Measurements from ENCODE around the gene CALM1.
"Not testable (repeated sequence)": the region's sequence is repeated elsewhere in the genome, so short reads cannot be mapped to it uniquely, and the experiment has no call there.

CALM1 gene

GRCh38 chr14:90383731-90384542 is 12.9 kb upstream of the CALM1 start:
- peak; percentile 62 for DNase-seq

- DNase-seq, result no peak
Observed at GRCh38 chr14:90384543-90384911, 12.3 kb upstream of the CALM1 start.

GRCh38 chr14:90386321-90386720 is 10.5 kb upstream of the CALM1 start:
- DNase-seq, result no peak

GRCh38 chr14:90387206-90387760 is 9.5 kb upstream of the CALM1 start:
- DNase-seq, result no peak

- DNase-seq, result peak; percentile 36
Observed at GRCh38 chr14:90388437-90388836, 8.4 kb upstream of the CALM1 start.

GRCh38 chr14:90388982-90389381 is 7.8 kb upstream of the CALM1 start:
- no peak for DNase-seq

- DNase-seq, result no peak
Observed at GRCh38 chr14:90393966-90394365, 2.9 kb upstream of the CALM1 start.

GRCh38 chr14:90394782-90395181 is 2.0 kb upstream of the CALM1 start:
- not testable (repeated sequence) for DNase-seq

GRCh38 chr14:90397425-90398314 is 841 bp downstream of the CALM1 start:
- peak; percentile 63 for DNase-seq

- DNase-seq, result peak; percentile 61
Observed at GRCh38 chr14:90398315-90398839, 1.5 kb downstream of the CALM1 start.

- no peak for DNase-seq
Observed at GRCh38 chr14:90398841-90399540, 2.2 kb downstream of the CALM1 start.

- DNase-seq, result peak; percentile 89
Observed at GRCh38 chr14:90399541-90400444, 3.0 kb downstream of the CALM1 start.

- DNase-seq, result no peak
Observed at GRCh38 chr14:90400904-90401561, 4.2 kb downstream of the CALM1 start.

GRCh38 chr14:90402016-90402415 is 5.2 kb downstream of the CALM1 start:
- no peak for DNase-seq

- no peak for DNase-seq
Observed at GRCh38 chr14:90403065-90403464, 6.2 kb downstream of the CALM1 start.

- no peak for DNase-seq
Observed at GRCh38 chr14:90405101-90405500, 8.3 kb downstream of the CALM1 start.

- DNase-seq, result no peak
Observed at GRCh38 chr14:90405755-90406154, 8.9 kb downstream of the CALM1 start.

- no peak for DNase-seq
Observed at GRCh38 chr14:90406384-90406798, 9.6 kb downstream of the CALM1 start.

- DNase-seq, result no peak
Observed at GRCh38 chr14:90407230-90407629, 10.4 kb downstream of the CALM1 start.

- DNase-seq, result no peak
Observed at GRCh38 chr14:90408713-90409112, 11.9 kb downstream of the CALM1 start.

GRCh38 chr14:90409209-90409730 is 12.4 kb downstream of the CALM1 start:
- DNase-seq, result no peak
